HCT116 (cell line): ENCODE measurements around the gene RBPJ. TPM values are rescaled to one million over a fixed set of nuclear protein-coding genes. Genes with fewer than 3 reads are reported as not detected.

ENCODE experiments used
- ATAC-seq: fragments of 200-7000 bp; cut with Tn5 transposase; 2 replicates; pipeline ENCODE4 v1.9.1; 2020; ENCODE audit warnings: mild to moderate bottlenecking, moderate library complexity
- BruUV-seq: library from RNA; stranded (reverse); fragments of 400-500 nt; replicated peaks from 2 replicates; lab custom pipeline; 2021; lab: Mats Ljungman, UMichigan
- CTCF ChIA-PET: fragments of 300-600 bp; sonication (Branson Sonifier 250); formaldehyde crosslinking; loops from one replicate; lab custom pipeline; 2021; ENCODE audit warnings: antibody characterized with exemption; lab: Charles Lee
- POLR2A ChIA-PET: fragments of 300-600, 350-600 bp; sonication (Branson Sonifier 250); formaldehyde crosslinking; loops from one replicate; lab custom pipeline; 2021; ENCODE audit warnings: antibody characterized with exemption; lab: Charles Lee
- RAD21 ChIA-PET, 2 experiments: fragments of 300-600 bp; sonication (Branson Sonifier 250); formaldehyde crosslinking; loops; one replicate each; lab custom pipeline; 2023; ENCODE audit warnings: low total read pairs in 2 of 2; ENCODE audit not compliant: uncharacterized antibody in 2 of 2, unreplicated experiment in 2 of 2, low non-redundant PET in 1 of 2; lab: Charles Lee
- DNase-seq: peaks from one replicate; pipeline ENCODE4 v3.0.0-alpha.2; 2010; ENCODE audit warnings: low read depth, low spot score
- H2AFZ ChIP-seq: fragments of 200-600 bp; shearing (Covaris generic), sonication (generic); 2 replicates; pipeline ENCODE4 v1.6.1; 2017; ENCODE audit warnings: low read depth, mixed run types, mixed read lengths, antibody characterized with exemption, low read length; ENCODE audit not compliant: poor library complexity, severe bottlenecking
- H3K27ac ChIP-seq: 2 replicates; pipeline ENCODE4 v1.5.1; 2012; ENCODE audit warnings: low read depth, low read length
- H3K27me3 ChIP-seq: fragments of 200-600 bp; sonication (generic); 2 replicates; pipeline ENCODE4 v1.6.1; 2016; ENCODE audit warnings: mixed run types, low read length, mixed read lengths; ENCODE audit not compliant: insufficient read depth
- H3K36me3 ChIP-seq, 2 experiments: fragments of 200-500 bp in 1 of 2; fragments of 200-600 bp in 1 of 2; sonication (Bioruptor generic) in 1 of 2; sonication (generic) in 1 of 2; 2 replicates each; pipeline versions ENCODE4 v1.5.1 to v1.6.1; 2014 to 2016; ENCODE audit warnings: low read length in 2 of 2, inconsistent platforms in 1 of 2, mixed read lengths in 1 of 2, mixed run types in 1 of 2; ENCODE audit not compliant: insufficient read depth in 2 of 2, control insufficient read depth in 1 of 2
- H3K4me1 ChIP-seq, 2 experiments: fragments of 200-600 bp in 1 of 2; sonication (generic) in 1 of 2; 2 replicates each; pipeline versions ENCODE4 v1.5.1 to v1.6.1; 2012 to 2017; ENCODE audit warnings: low read length in 2 of 2, inconsistent platforms in 1 of 2, mild to moderate bottlenecking in 1 of 2, mixed read lengths in 1 of 2, mixed run types in 1 of 2, moderate library complexity in 1 of 2; ENCODE audit not compliant: insufficient read depth in 2 of 2, control insufficient read depth in 1 of 2
- H3K4me2 ChIP-seq: fragments of 200-600 bp; sonication (generic); 2 replicates; pipeline ENCODE4 v1.6.1; 2017; ENCODE audit warnings: mixed run types, low read length, mixed read lengths
- H3K4me3 ChIP-seq, 2 experiments: fragments of 200-600 bp in 1 of 2; sonication (generic) in 1 of 2; replicated peaks in 1 of 2; 2 replicates each; pipeline ENCODE4 v1.5.1; 2011 to 2016; ENCODE audit warnings: low read length in 2 of 2, control low read depth in 1 of 2, low read depth in 1 of 2, mild to moderate bottlenecking in 1 of 2, mixed read lengths in 1 of 2, mixed run types in 1 of 2
- H3K79me2 ChIP-seq: fragments of 200-600 bp; sonication (generic); 2 replicates; pipeline ENCODE4 v1.6.1; 2017; ENCODE audit warnings: mild to moderate bottlenecking, mixed run types, low read length, moderate library complexity, mixed read lengths; ENCODE audit not compliant: insufficient read depth
- H3K9ac ChIP-seq: fragments of 200-600 bp; sonication (generic); 2 replicates; pipeline ENCODE4 v1.6.1; 2016; ENCODE audit warnings: low read length, mixed read lengths
- H3K9me2 ChIP-seq: fragments of 200-600 bp; sonication (generic), shearing (Covaris generic); 2 replicates; pipeline ENCODE4 v1.6.1; 2017; ENCODE audit warnings: mixed run types, mild to moderate bottlenecking, moderate library complexity; ENCODE audit not compliant: insufficient read depth
- H3K9me3 ChIP-seq, 2 experiments: fragments of 200-500 bp in 1 of 2; fragments of 200-600 bp in 1 of 2; sonication (Bioruptor generic) in 1 of 2; sonication (generic) in 1 of 2; 2 replicates each; pipeline ENCODE4 v1.6.1; 2014 to 2017; ENCODE audit warnings: low read length in 2 of 2, mixed read lengths in 2 of 2, inconsistent platforms in 1 of 2, low read depth in 1 of 2, mild to moderate bottlenecking in 1 of 2, mixed run types in 1 of 2, moderate library complexity in 1 of 2; ENCODE audit not compliant: control insufficient read depth in 1 of 2, insufficient read depth in 1 of 2
- H4K20me1 ChIP-seq: fragments of 200-600 bp; sonication (generic), shearing (Covaris generic); 2 replicates; pipeline ENCODE4 v1.6.1; 2017; ENCODE audit warnings: mixed run types, mild to moderate bottlenecking, moderate library complexity; ENCODE audit not compliant: insufficient read depth
- ELF1 ChIP-seq: IDR thresholded peaks from 2 replicates; pipeline ENCODE4 v1.6.1; 2012; ENCODE audit warnings: low read depth, borderline replicate concordance
- EZH2 ChIP-seq: fragments of 200-600 bp; sonication (generic); IDR thresholded peaks from 2 replicates; pipeline ENCODE4 v1.6.1; 2017; ENCODE audit warnings: antibody characterized with exemption, mixed run types
- FOSL1 ChIP-seq: IDR thresholded peaks from 2 replicates; pipeline ENCODE4 v1.6.1; 2012; ENCODE audit warnings: low read depth
- JUND ChIP-seq: IDR thresholded peaks from 2 replicates; pipeline ENCODE4 v1.6.1; 2012
- POLR2A ChIP-seq: IDR thresholded peaks from 2 replicates; pipeline ENCODE4 v1.7.0; 2011; ENCODE audit warnings: borderline replicate concordance; ENCODE audit not compliant: insufficient read depth, insufficient read length; ENCODE audit errors: extremely low read depth
- RAD21 ChIP-seq: IDR thresholded peaks from 2 replicates; pipeline ENCODE4 v1.6.1; 2012; ENCODE audit warnings: low read depth, mild to moderate bottlenecking
- SP1 ChIP-seq: IDR thresholded peaks from 2 replicates; pipeline ENCODE4 v1.6.1; 2012; ENCODE audit warnings: low read depth
- TCF7L2 ChIP-seq: IDR thresholded peaks from 2 replicates; pipeline ENCODE4 v1.7.0; 2011; ENCODE audit warnings: borderline replicate concordance, inconsistent platforms; ENCODE audit not compliant: insufficient read depth, insufficient read length; ENCODE audit errors: extremely low read depth
- YY1 ChIP-seq: IDR thresholded peaks from 2 replicates; pipeline ENCODE4 v1.6.1; 2011; ENCODE audit warnings: low read length, low read depth, moderate library complexity, mild to moderate bottlenecking; ENCODE audit not compliant: insufficient replicate concordance; ENCODE audit errors: extremely low read depth
- ZFX ChIP-seq: fragments of 450-650 bp; IDR thresholded peaks from 2 replicates; pipeline ENCODE4 v1.6.1; 2017
- ZNF274 ChIP-seq: fragments of 200-500 bp; sonication (Bioruptor generic); IDR thresholded peaks from 2 replicates; pipeline ENCODE4 v1.6.1; 2014; ENCODE audit warnings: mild to moderate bottlenecking, low read depth, low read length, inconsistent platforms
- intact Hi-C: fragments of 100-400 bp; cut with micrococcal nuclease; formaldehyde crosslinking; loops from 2 replicates; pipeline ENCODE4 v1.10.0; 2022
- total RNA-seq: library from RNA; stranded (reverse); gene quantifications from one replicate; pipeline ENCODE4 v1.2.1, GENCODE V29; 2021; ENCODE audit not compliant: unreplicated experiment
- TF ChIP-seq, protein P1 (sequence below): IDR thresholded peaks from 2 replicates; pipeline ENCODE4 v1.6.1; 2011; ENCODE audit warnings: mild to moderate bottlenecking, low read length, moderate library complexity; ENCODE audit not compliant: insufficient replicate concordance; ENCODE audit errors: extremely low read depth
- TF ChIP-seq, protein P2 (sequence below), 3 experiments: fragments of 200-600 bp in 1 of 3; sonication (generic) in 1 of 3; IDR thresholded peaks in 2 of 3; conservative IDR thresholded peaks in 1 of 3; 2 replicates each; pipeline ENCODE4 v1.5.1; 2012 to 2017; ENCODE audit warnings: low read depth in 2 of 3, low read length in 2 of 3, antibody characterized with exemption in 1 of 3, borderline replicate concordance in 1 of 3, control low read depth in 1 of 3, mild to moderate bottlenecking in 1 of 3, mixed read lengths in 1 of 3, mixed run types in 1 of 3, moderate library complexity in 1 of 3; ENCODE audit not compliant: insufficient read depth in 1 of 3
- TF ChIP-seq, protein P3 (sequence below): IDR thresholded peaks from 2 replicates; pipeline ENCODE4 v1.6.1; 2012; ENCODE audit warnings: low read depth

Gene RBPJ
- total RNA-seq, 1 experiment from 2014 or later: 72.7 TPM

DNA sequence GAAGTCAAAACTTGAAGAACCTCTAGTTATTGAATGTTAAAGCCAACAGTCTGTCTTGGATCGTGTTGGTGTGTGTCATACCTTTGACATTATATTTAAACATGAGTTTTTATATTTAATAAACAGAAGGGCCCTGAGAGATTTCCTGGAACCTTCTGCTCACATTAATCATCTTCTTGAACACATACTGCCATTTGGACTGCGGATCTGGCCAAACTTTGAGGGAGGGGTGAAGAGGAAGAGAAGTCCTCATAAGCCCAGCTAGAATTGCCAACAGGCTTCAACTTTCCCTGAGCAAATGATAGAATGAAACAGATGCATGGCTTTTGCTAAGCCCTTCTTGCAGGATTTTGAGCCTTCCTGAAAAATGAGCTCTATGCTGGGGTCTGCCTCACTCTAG is 142.1 kb downstream of the RBPJ start:
- Histone ChIP-seq H3K9me3 (peaks cover 0 to 6% of the 10 kb centered on the region in 2 experiments; a peak in 1 of 4 replicates), H3K79me2 (no peaks in the 10 kb centered on the region), H3K9me2 (no peaks in the 10 kb centered on the region), H3K4me2 (no peak overlapping the region), H4K20me1 (no peaks in the 10 kb centered on the region), H3K36me3 (no peaks in the 10 kb centered on the region), H3K4me3 (no peak overlapping the region), H2AFZ (no peak overlapping the region), H3K4me1 (peaks cover 0 to 15% of the 10 kb centered on the region in 2 experiments; a peak in 2 of 4 replicates), H3K27me3 (no peaks in the 10 kb centered on the region), H3K9ac (no peak overlapping the region), H3K27ac (no peak overlapping the region)
- ChIA-PET CTCF (interaction anchor here (1.5 kb wide), 1 partner anchor 257 kb away, joined by 4 read pairs; no protein-coding TSS in a partner anchor), POLR2A (no interaction called here), RAD21 (no interaction called here)
- intact Hi-C loops: no loop called here
- TF ChIP-seq RAD21 (no peak), ELF1 (no peak), ZNF274 (no peak), TCF7L2 (no peak), FOSL1 (no peak)
- TF ChIP-seq, protein P1, sequence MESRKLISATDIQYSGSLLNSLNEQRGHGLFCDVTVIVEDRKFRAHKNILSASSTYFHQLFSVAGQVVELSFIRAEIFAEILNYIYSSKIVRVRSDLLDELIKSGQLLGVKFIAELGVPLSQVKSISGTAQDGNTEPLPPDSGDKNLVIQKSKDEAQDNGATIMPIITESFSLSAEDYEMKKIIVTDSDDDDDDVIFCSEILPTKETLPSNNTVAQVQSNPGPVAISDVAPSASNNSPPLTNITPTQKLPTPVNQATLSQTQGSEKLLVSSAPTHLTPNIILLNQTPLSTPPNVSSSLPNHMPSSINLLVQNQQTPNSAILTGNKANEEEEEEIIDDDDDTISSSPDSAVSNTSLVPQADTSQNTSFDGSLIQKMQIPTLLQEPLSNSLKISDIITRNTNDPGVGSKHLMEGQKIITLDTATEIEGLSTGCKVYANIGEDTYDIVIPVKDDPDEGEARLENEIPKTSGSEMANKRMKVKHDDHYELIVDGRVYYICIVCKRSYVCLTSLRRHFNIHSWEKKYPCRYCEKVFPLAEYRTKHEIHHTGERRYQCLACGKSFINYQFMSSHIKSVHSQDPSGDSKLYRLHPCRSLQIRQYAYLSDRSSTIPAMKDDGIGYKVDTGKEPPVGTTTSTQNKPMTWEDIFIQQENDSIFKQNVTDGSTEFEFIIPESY: no peak
- no peak for ATAC-seq
- no TSS peak for BruUV-seq
- no peak for DNase-seq

DNA sequence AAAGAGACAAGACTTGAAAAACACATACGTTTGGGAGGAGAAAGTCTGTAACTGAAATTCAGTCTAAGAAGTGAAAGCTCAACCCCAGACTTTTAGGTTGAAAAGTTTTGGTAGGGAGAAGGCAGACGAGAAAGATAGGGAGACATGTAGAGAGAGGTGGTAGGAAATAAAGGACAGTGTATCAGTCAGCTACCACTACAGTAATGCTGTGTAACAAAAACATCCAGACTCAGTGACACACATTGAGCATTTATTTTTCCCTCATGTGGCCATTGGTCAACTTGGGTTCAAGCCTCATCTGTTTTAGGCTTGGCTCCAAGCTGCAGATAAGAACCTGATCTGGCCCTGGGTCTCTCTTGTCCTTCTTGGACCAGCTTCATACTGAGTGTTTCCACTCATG is 142.6 kb downstream of the RBPJ start:
- POLR2A ChIA-PET: no interaction called here
- TF ChIP-seq, protein P2, sequence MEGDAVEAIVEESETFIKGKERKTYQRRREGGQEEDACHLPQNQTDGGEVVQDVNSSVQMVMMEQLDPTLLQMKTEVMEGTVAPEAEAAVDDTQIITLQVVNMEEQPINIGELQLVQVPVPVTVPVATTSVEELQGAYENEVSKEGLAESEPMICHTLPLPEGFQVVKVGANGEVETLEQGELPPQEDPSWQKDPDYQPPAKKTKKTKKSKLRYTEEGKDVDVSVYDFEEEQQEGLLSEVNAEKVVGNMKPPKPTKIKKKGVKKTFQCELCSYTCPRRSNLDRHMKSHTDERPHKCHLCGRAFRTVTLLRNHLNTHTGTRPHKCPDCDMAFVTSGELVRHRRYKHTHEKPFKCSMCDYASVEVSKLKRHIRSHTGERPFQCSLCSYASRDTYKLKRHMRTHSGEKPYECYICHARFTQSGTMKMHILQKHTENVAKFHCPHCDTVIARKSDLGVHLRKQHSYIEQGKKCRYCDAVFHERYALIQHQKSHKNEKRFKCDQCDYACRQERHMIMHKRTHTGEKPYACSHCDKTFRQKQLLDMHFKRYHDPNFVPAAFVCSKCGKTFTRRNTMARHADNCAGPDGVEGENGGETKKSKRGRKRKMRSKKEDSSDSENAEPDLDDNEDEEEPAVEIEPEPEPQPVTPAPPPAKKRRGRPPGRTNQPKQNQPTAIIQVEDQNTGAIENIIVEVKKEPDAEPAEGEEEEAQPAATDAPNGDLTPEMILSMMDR (IDR thresholded peaks at IDR 0.05 in 2 of 3, conservative IDR thresholded peaks at IDR 0.05 in 1 of 3; ENCODE audit: borderline replicate concordance in 1 of 3, insufficient read depth in 1 of 3, low read depth in 2 of 3, low read length in 2 of 3): no peak
- TF ChIP-seq, protein P3, sequence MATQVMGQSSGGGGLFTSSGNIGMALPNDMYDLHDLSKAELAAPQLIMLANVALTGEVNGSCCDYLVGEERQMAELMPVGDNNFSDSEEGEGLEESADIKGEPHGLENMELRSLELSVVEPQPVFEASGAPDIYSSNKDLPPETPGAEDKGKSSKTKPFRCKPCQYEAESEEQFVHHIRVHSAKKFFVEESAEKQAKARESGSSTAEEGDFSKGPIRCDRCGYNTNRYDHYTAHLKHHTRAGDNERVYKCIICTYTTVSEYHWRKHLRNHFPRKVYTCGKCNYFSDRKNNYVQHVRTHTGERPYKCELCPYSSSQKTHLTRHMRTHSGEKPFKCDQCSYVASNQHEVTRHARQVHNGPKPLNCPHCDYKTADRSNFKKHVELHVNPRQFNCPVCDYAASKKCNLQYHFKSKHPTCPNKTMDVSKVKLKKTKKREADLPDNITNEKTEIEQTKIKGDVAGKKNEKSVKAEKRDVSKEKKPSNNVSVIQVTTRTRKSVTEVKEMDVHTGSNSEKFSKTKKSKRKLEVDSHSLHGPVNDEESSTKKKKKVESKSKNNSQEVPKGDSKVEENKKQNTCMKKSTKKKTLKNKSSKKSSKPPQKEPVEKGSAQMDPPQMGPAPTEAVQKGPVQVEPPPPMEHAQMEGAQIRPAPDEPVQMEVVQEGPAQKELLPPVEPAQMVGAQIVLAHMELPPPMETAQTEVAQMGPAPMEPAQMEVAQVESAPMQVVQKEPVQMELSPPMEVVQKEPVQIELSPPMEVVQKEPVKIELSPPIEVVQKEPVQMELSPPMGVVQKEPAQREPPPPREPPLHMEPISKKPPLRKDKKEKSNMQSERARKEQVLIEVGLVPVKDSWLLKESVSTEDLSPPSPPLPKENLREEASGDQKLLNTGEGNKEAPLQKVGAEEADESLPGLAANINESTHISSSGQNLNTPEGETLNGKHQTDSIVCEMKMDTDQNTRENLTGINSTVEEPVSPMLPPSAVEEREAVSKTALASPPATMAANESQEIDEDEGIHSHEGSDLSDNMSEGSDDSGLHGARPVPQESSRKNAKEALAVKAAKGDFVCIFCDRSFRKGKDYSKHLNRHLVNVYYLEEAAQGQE: no peak
- TF ChIP-seq ZFX: no peak
- no peak for TF ChIP-seq POLR2A
- no peak for TF ChIP-seq EZH2
- TF ChIP-seq JUND: no peak
- no peak for TF ChIP-seq YY1
- no peak for TF ChIP-seq SP1

More for the DNA sequence above, 142.6 kb downstream of the RBPJ start:
- peaks cover 0 to 11% of the 10 kb centered on the region in 2 experiments; a peak in 2 of 4 replicates for H3K4me1 ChIP-seq
- RAD21 ChIA-PET: no interaction called here
- H3K9me2 ChIP-seq: no peaks in the 10 kb centered on the region
- peaks cover 0 to 6% of the 10 kb centered on the region in 2 experiments; a peak in 1 of 4 replicates for H3K9me3 ChIP-seq
- H3K36me3 ChIP-seq: no peaks in the 10 kb centered on the region
- no peak overlapping the region for H3K4me2 ChIP-seq
- BruUV-seq: no TSS peak
- no peak overlapping the region for H2AFZ ChIP-seq
- no peaks in the 10 kb centered on the region for H3K79me2 ChIP-seq
- intact Hi-C loops: no loop called here
- no peak for ATAC-seq
- H3K27me3 ChIP-seq: no peaks in the 10 kb centered on the region
- no peak overlapping the region for H3K4me3 ChIP-seq
- no peak overlapping the region for H3K9ac ChIP-seq
- no peak for DNase-seq
- CTCF ChIA-PET: no interaction called here
- H3K27ac ChIP-seq: no peak overlapping the region
- H4K20me1 ChIP-seq: no peaks in the 10 kb centered on the region
